Erythroblast (primary cell): Measurements from ENCODE around the gene CBL.
"Not testable (repeated sequence)": the region's sequence is repeated elsewhere in the genome, so short reads cannot be mapped to it uniquely, and the experiment has no call there.

ENCODE experiments used
- GATA1 ChIP-seq: IDR thresholded peaks from 2 replicates; pipeline ENCODE4 v1.6.1; 2011; ENCODE audit warnings: low read depth, mild to moderate bottlenecking, control low read depth, low read length, moderate library complexity
- POLR2A ChIP-seq: IDR thresholded peaks from 2 replicates; pipeline ENCODE4 v1.6.1; 2011; ENCODE audit warnings: mild to moderate bottlenecking, low read length

- TF ChIP-seq POLR2A, GATA1: not testable (repeated sequence)
Observed at GRCh38 chr11:119191265-119191664, 14.9 kb upstream of the CBL start.
